Astrocyte (in vitro differentiated cells and primary cell): ENCODE results near the gene CCDC51. TPM values are rescaled to one million over a fixed set of nuclear protein-coding genes. Genes with fewer than 3 reads are reported as not detected.

Experiments
- DNase-seq: peaks from one replicate; pipeline ENCODE4 v3.0.0-alpha.2; 2010; ENCODE audit warnings: low read depth
- FAIRE-seq: peaks from 2 replicates; lab custom pipeline; 2011; peaks lifted over from hg19 to GRCh38; lab: Jason Lieb, UNC
- H2AFZ ChIP-seq: 2 replicates; pipeline ENCODE4 v1.6.0; 2012; ENCODE audit warnings: low read depth, low read length, inconsistent platforms
- H3K27ac ChIP-seq: 2 replicates; pipeline ENCODE4 v1.5.1; 2011; ENCODE audit warnings: low read depth, low read length, inconsistent platforms
- H3K27me3 ChIP-seq: 2 replicates; pipeline ENCODE4 v1.6.0; 2011; ENCODE audit warnings: low read length, inconsistent platforms; ENCODE audit not compliant: insufficient read depth
- H3K36me3 ChIP-seq: 2 replicates; pipeline ENCODE4 v1.5.1; 2011; ENCODE audit warnings: low read length, inconsistent platforms; ENCODE audit not compliant: insufficient read depth
- H3K4me1 ChIP-seq: 2 replicates; pipeline ENCODE4 v1.5.1; 2011; ENCODE audit warnings: low read length, inconsistent platforms; ENCODE audit not compliant: insufficient read depth
- H3K4me2 ChIP-seq: 2 replicates; pipeline ENCODE4 v1.6.0; 2012; ENCODE audit warnings: low read length, inconsistent platforms
- H3K4me3 ChIP-seq: 2 replicates; pipeline ENCODE4 v1.5.1; 2011; ENCODE audit warnings: low read depth, mild to moderate bottlenecking, low read length, inconsistent platforms; ENCODE audit not compliant: insufficient read depth
- H3K79me2 ChIP-seq: 2 replicates; pipeline ENCODE4 v1.6.0; 2012; ENCODE audit warnings: mild to moderate bottlenecking, low read length, inconsistent platforms; ENCODE audit not compliant: insufficient read depth
- H3K9ac ChIP-seq: 2 replicates; pipeline ENCODE4 v1.6.0; 2012; ENCODE audit warnings: mild to moderate bottlenecking, low read length, inconsistent platforms
- H3K9me3 ChIP-seq: 2 replicates; pipeline ENCODE4 v1.5.1; 2012; ENCODE audit warnings: low read depth, mild to moderate bottlenecking, low read length, inconsistent platforms; ENCODE audit not compliant: insufficient read depth
- H4K20me1 ChIP-seq: 2 replicates; pipeline ENCODE4 v1.6.0; 2012; ENCODE audit warnings: low read length, inconsistent platforms; ENCODE audit not compliant: insufficient read depth
- H3K27ac Mint-ChIP-seq: one replicate; pipeline ENCODE4 v1.8.0; 2021; ENCODE audit warnings: mild to moderate bottlenecking, mixed read lengths; ENCODE audit not compliant: unreplicated experiment
- H3K27me3 Mint-ChIP-seq: one replicate; pipeline ENCODE4 v1.8.0; 2021; ENCODE audit warnings: low read depth, mixed read lengths; ENCODE audit not compliant: unreplicated experiment
- H3K36me3 Mint-ChIP-seq: one replicate; pipeline ENCODE4 v1.8.0; 2021; ENCODE audit warnings: low read depth, mixed read lengths; ENCODE audit not compliant: unreplicated experiment
- H3K4me1 Mint-ChIP-seq: one replicate; pipeline ENCODE4 v1.8.0; 2021; ENCODE audit warnings: low read depth, mixed read lengths; ENCODE audit not compliant: unreplicated experiment
- H3K4me3 Mint-ChIP-seq: one replicate; pipeline ENCODE4 v1.8.0; 2021; ENCODE audit warnings: mild to moderate bottlenecking, moderate library complexity, mixed read lengths; ENCODE audit not compliant: unreplicated experiment
- H3K9me3 Mint-ChIP-seq: one replicate; pipeline ENCODE4 v1.8.0; 2021; ENCODE audit warnings: mild to moderate bottlenecking, mixed read lengths; ENCODE audit not compliant: unreplicated experiment
- CTCF ChIP-seq: IDR thresholded peaks from 2 replicates; pipeline ENCODE4 v1.5.1; 2011; ENCODE audit warnings: low read depth, mild to moderate bottlenecking, inconsistent platforms, low read length, moderate library complexity; ENCODE audit not compliant: insufficient read depth
- EZH2 ChIP-seq: IDR thresholded peaks from 2 replicates; pipeline ENCODE4 v1.6.1; 2012; ENCODE audit warnings: mild to moderate bottlenecking, low read length, inconsistent platforms; ENCODE audit not compliant: insufficient read depth
- total RNA-seq: library from RNA; stranded (reverse); gene quantifications from 2 replicates; pipeline ENCODE4 v1.2.1, GENCODE V29; 2021

The CCDC51 gene
- total RNA-seq, 1 donor from 2014 or later: 16.5 TPM

GRCh38 chr3:48467473-48468267, 27.8 kb upstream of the CCDC51 start:
- no peaks in the 10 kb centered on the region for H3K9me3 ChIP-seq
- H3K4me1 ChIP-seq: peaks cover 29% of the 10 kb centered on the region
- no peak overlapping the region for H2AFZ ChIP-seq
- peaks cover 14% of the 10 kb centered on the region for H3K4me1 Mint-ChIP-seq
- H3K4me3 Mint-ChIP-seq: no peak overlapping the region
- peaks cover 14% of the 10 kb centered on the region for H4K20me1 ChIP-seq
- H3K79me2 ChIP-seq: peaks cover 64% of the 10 kb centered on the region
- H3K4me2 ChIP-seq: peak overlapping the region; percentile 87
- H3K27ac ChIP-seq: peak overlapping the region; percentile 100
- H3K27me3 ChIP-seq: no peaks in the 10 kb centered on the region
- H3K9ac ChIP-seq: peak overlapping the region; percentile 97
- DNase-seq (no peak), FAIRE-seq (no peak)
- no peak overlapping the region for H3K4me3 ChIP-seq
- H3K9me3 Mint-ChIP-seq: no peaks in the 10 kb centered on the region
- H3K36me3 Mint-ChIP-seq: peaks cover 14% of the 10 kb centered on the region
- no peak for TF ChIP-seq EZH2
- TF ChIP-seq CTCF: no peak
- H3K27me3 Mint-ChIP-seq: no peaks in the 10 kb centered on the region
- H3K36me3 ChIP-seq: peaks cover 8% of the 10 kb centered on the region
- H3K27ac Mint-ChIP-seq: peak overlapping the region; percentile 49

DNA sequence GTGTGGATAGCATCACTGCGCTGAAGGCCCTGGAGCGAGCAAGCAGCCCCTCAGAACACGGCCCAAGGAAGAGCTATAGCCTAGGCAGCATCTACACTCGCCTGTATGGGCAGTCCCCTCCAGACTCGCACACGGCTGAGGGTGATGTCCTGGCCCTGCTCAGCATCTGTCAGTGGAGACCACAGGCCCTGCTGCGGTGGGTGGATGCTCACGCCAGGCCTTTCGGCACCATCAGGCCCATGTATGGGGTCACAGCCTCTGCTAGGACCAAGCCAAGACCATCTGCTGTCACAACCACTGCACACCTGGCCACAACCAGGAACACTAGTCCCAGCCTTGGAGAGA, 27.2 kb upstream of the CCDC51 start:
- Histone ChIP-seq H3K4me1 (peaks cover 29% of the 10 kb centered on the region), H2AFZ (no peak overlapping the region), H3K9ac (peak overlapping the region; percentile 97), H3K4me2 (peak overlapping the region; percentile 87), H3K4me3 (peak overlapping the region; percentile 61), H4K20me1 (peaks cover 14% of the 10 kb centered on the region), H3K27ac (peak overlapping the region; percentile 100), H3K36me3 (peaks cover 9% of the 10 kb centered on the region), H3K27me3 (no peaks in the 10 kb centered on the region), H3K9me3 (no peaks in the 10 kb centered on the region), H3K79me2 (peaks cover 58% of the 10 kb centered on the region)
- no peak for FAIRE-seq
- DNase-seq: no peak
- no peak overlapping the region for H3K4me3 Mint-ChIP-seq
- peak overlapping the region; percentile 83 for H3K27ac Mint-ChIP-seq
- H3K4me1 Mint-ChIP-seq: peaks cover 14% of the 10 kb centered on the region
- peaks cover 14% of the 10 kb centered on the region for H3K36me3 Mint-ChIP-seq
- no peaks in the 10 kb centered on the region for H3K9me3 Mint-ChIP-seq
- TF ChIP-seq CTCF (no peak), EZH2 (no peak)
- H3K27me3 Mint-ChIP-seq: no peaks in the 10 kb centered on the region
